CD4-positive, alpha-beta T cell (primary cell): ENCODE results near the gene RIOK2. TPM values are rescaled to one million over a fixed set of nuclear protein-coding genes. Genes with fewer than 3 reads are reported as not detected.

ENCODE experiments used
- ATAC-seq: fragments of 200-7000 bp; cut with Tn5 transposase; one replicate; pipeline ENCODE4 v1.10.0; 2022; ENCODE audit warnings: mild to moderate bottlenecking; ENCODE audit not compliant: poor library complexity
- CTCF ChIA-PET: fragments of 350-600 bp; sonication (Branson Sonifier 250); formaldehyde crosslinking; loops from one replicate; lab custom pipeline; 2021; ENCODE audit warnings: antibody characterized with exemption, inconsistent platforms; lab: Charles Lee
- POLR2A ChIA-PET: fragments of 350-600 bp; sonication (Branson Sonifier 250); formaldehyde crosslinking; loops from one replicate; lab custom pipeline; 2021; ENCODE audit warnings: antibody characterized with exemption, inconsistent platforms; lab: Charles Lee
- DNase-seq, 14 experiments: peaks; one replicate each; pipeline ENCODE4 v3.0.0-alpha.2; 2013 to 2020; ENCODE audit warnings: mixed read lengths in 2 of 14
- H3K27ac ChIP-seq, 2 donors: one replicate each; pipeline versions ENCODE4 v1.5.1 to v1.7.0; 2013; ENCODE audit warnings: low read length in 2 of 2, low read depth in 1 of 2, mild to moderate bottlenecking in 1 of 2
- H3K27me3 ChIP-seq, 2 experiments: 1 replicate in 1 of 2; 2 replicates in 1 of 2; pipeline versions ENCODE4 v1.6.1 to v1.7.0; 2013; ENCODE audit warnings: low read length in 2 of 2, control low read depth in 1 of 2, mild to moderate bottlenecking in 1 of 2, moderate library complexity in 1 of 2; ENCODE audit not compliant: insufficient read depth in 2 of 2, control insufficient read depth in 1 of 2
- H3K36me3 ChIP-seq: one replicate; pipeline ENCODE4 v1.6.1; 2013; ENCODE audit warnings: low read length, control low read depth; ENCODE audit not compliant: insufficient read depth
- H3K4me1 ChIP-seq: one replicate; pipeline ENCODE4 v1.6.1; 2013; ENCODE audit warnings: low read length, control low read depth; ENCODE audit not compliant: insufficient read depth
- H3K4me3 ChIP-seq: one replicate; pipeline ENCODE4 v1.5.1; 2013; ENCODE audit warnings: mild to moderate bottlenecking, low read length, moderate library complexity
- H3K9me3 ChIP-seq, 2 experiments: 1 replicate in 1 of 2; 2 replicates in 1 of 2; pipeline versions ENCODE4 v1.6.1 to v1.7.0; 2013; ENCODE audit warnings: low read length in 2 of 2, mild to moderate bottlenecking in 2 of 2, control low read depth in 1 of 2, moderate library complexity in 1 of 2; ENCODE audit not compliant: control insufficient read depth in 1 of 2, insufficient read depth in 1 of 2
- H3K27ac Mint-ChIP-seq: one replicate; pipeline ENCODE4 v1.8.0; 2020; ENCODE audit warnings: mixed read lengths
- H3K27me3 Mint-ChIP-seq: one replicate; pipeline ENCODE4 v1.8.0; 2021; ENCODE audit warnings: mixed read lengths
- H3K36me3 Mint-ChIP-seq: one replicate; pipeline ENCODE4 v1.8.0; 2021; ENCODE audit warnings: low read depth, mixed read lengths
- H3K4me1 Mint-ChIP-seq: one replicate; pipeline ENCODE4 v1.8.0; 2021; ENCODE audit warnings: low read depth, mixed read lengths
- H3K4me3 Mint-ChIP-seq: one replicate; pipeline ENCODE4 v1.8.0; 2020; ENCODE audit warnings: mild to moderate bottlenecking, mixed read lengths
- H3K9me3 Mint-ChIP-seq: one replicate; pipeline ENCODE4 v1.8.0; 2020; ENCODE audit warnings: mixed read lengths
- CTCF ChIP-seq: fragments of 200-600 bp; IDR thresholded peaks from one replicate; pipeline ENCODE4 v1.8.0; 2022; ENCODE audit warnings: antibody characterized with exemption, mild to moderate bottlenecking
- intact Hi-C, 2 experiments: fragments of 100-400 bp; cut with DNase I in 1 of 2; cut with micrococcal nuclease in 1 of 2; formaldehyde crosslinking; loops; one replicate each; pipeline versions ENCODE4 v1.15.1 to v1.9.0; 2023 to 2025; cut with DNase I, micrococcal nuclease
- total RNA-seq, 174 experiments: library from RNA in 2 of 174; stranded (reverse) in 2 of 174; gene quantifications; one replicate each; pipeline ENCODE4 v1.2.3 and lab custom pipeline; 2021 to 2026

The RIOK2 gene
- total RNA-seq, 2 experiments from 2014 or later: 25.1 to 26.0 TPM

- POLR2A ChIA-PET: no interaction called here
- CTCF ChIA-PET: no interaction called here
- H3K36me3 Mint-ChIP-seq: no peaks in the 10 kb centered on the region
- H3K9me3 ChIP-seq: no peaks in the 10 kb centered on the region
- H3K36me3 ChIP-seq: no peaks in the 10 kb centered on the region
- no peak overlapping the region for H3K27ac ChIP-seq
- no peak overlapping the region for H3K27ac Mint-ChIP-seq
- no peak overlapping the region for H3K4me3 Mint-ChIP-seq
- no peaks in the 10 kb centered on the region for H3K4me1 ChIP-seq
- H3K9me3 Mint-ChIP-seq: no peaks in the 10 kb centered on the region
- TF ChIP-seq CTCF: no peak
- intact Hi-C loops: no loop called here
- no peak for ATAC-seq
- peaks cover 6% of the 10 kb centered on the region for H3K4me1 Mint-ChIP-seq
- no peak overlapping the region for H3K4me3 ChIP-seq
- peaks cover 0 to 2% of the 10 kb centered on the region in 2 experiments for H3K27me3 ChIP-seq
- no peaks in the 10 kb centered on the region for H3K27me3 Mint-ChIP-seq
- DNase-seq: no peak
Observed at GRCh38 chr5:97131921-97132320, 51.1 kb downstream of the RIOK2 start.

- intact Hi-C loops: no loop called here
- no peaks in the 10 kb centered on the region for H3K36me3 ChIP-seq
- no peak for TF ChIP-seq CTCF
- Mint-ChIP-seq H3K27ac (no peak overlapping the region), H3K36me3 (no peaks in the 10 kb centered on the region), H3K9me3 (no peaks in the 10 kb centered on the region), H3K27me3 (no peaks in the 10 kb centered on the region), H3K4me3 (no peak overlapping the region), H3K4me1 (peaks cover 6% of the 10 kb centered on the region)
- no peak overlapping the region for H3K4me3 ChIP-seq
- no peaks in the 10 kb centered on the region for H3K9me3 ChIP-seq
- peaks cover 0 to 2% of the 10 kb centered on the region in 2 experiments for H3K27me3 ChIP-seq
- ChIA-PET POLR2A (no interaction called here), CTCF (no interaction called here)
- no peak overlapping the region for H3K27ac ChIP-seq
- no peak for DNase-seq
- no peaks in the 10 kb centered on the region for H3K4me1 ChIP-seq
- ATAC-seq: no peak
Observed at GRCh38 chr5:97131139-97131710, 51.8 kb downstream of the RIOK2 start.

DNA sequence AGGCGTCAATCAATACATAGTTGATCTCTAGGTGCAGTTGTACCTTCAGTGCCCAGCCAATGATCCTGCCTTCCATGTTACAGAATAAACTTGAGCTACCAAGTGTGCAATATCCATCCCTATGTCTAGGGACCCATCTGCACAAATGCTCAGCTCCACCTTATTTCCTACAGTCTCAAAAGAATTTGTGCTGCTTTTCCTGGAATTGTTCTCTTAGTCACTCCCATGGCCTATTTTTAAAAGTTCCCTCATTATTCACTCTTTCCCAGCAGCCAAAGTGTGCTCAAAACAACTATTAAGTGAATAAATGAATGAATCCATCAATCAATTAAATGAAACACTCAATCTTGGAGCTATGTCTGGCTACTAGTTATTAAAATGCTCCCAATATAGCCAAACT is 55.3 kb downstream of the RIOK2 start:
- Histone ChIP-seq H3K36me3 (no peaks in the 10 kb centered on the region), H3K27ac (no peak overlapping the region), H3K4me1 (no peaks in the 10 kb centered on the region), H3K27me3 (peaks cover 0 to 6% of the 10 kb centered on the region in 2 experiments), H3K9me3 (no peaks in the 10 kb centered on the region), H3K4me3 (no peak overlapping the region)
- H3K4me3 Mint-ChIP-seq: no peak overlapping the region
- ChIA-PET CTCF (no interaction called here), POLR2A (no interaction called here)
- no peak for TF ChIP-seq CTCF
- no peak overlapping the region for H3K27ac Mint-ChIP-seq
- intact Hi-C loops: no loop called here
- DNase-seq (no peak), ATAC-seq (no peak)
- H3K9me3 Mint-ChIP-seq: no peaks in the 10 kb centered on the region
- H3K27me3 Mint-ChIP-seq: peaks cover 9% of the 10 kb centered on the region
- H3K36me3 Mint-ChIP-seq: no peaks in the 10 kb centered on the region
- no peaks in the 10 kb centered on the region for H3K4me1 Mint-ChIP-seq
